Prostate gland (tissue), 2 donors: ENCODE data around the gene ADAMTSL1.

Experiments
- POLR2AphosphoS5 ChIP-seq: sonication (generic); formaldehyde crosslinking; IDR thresholded peaks from one replicate; pipeline ENCODE4 v1.6.1; 2017; ENCODE audit warnings: antibody characterized with exemption
- TF ChIP-seq, protein P1 (sequence below), 4 experiments: fragments of 200-600 bp in 2 of 4; fragments of 450-650 bp in 2 of 4; sonication (generic) in 2 of 4; IDR thresholded peaks; 1 replicate in 3 of 4; 2 replicates in 1 of 4; pipeline ENCODE4 v1.5.1; 2016 to 2019; ENCODE audit warnings: antibody characterized with exemption in 4 of 4, mild to moderate bottlenecking in 2 of 4, moderate library complexity in 2 of 4

DNA sequence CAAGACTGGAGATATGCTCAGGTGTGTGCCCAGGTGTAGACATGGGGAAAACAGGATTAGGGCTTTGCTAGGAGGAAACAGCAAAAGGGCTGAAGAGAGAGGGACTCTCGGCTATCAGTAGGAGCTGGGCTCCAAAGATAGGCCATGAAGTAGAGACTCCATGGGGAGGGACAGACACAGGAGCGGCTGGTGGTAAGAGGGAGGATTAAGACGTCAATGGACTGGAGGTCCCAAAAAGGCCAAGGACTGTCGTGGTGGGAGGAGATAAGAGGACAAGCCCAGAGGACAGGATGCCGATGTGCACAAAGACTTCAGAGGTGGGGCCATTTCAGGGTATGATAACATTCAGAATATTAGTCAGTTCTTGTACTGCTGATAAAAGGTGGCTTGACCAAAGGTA, 466.0 kb downstream of the ADAMTSL1 start:
- TF ChIP-seq, protein P1, sequence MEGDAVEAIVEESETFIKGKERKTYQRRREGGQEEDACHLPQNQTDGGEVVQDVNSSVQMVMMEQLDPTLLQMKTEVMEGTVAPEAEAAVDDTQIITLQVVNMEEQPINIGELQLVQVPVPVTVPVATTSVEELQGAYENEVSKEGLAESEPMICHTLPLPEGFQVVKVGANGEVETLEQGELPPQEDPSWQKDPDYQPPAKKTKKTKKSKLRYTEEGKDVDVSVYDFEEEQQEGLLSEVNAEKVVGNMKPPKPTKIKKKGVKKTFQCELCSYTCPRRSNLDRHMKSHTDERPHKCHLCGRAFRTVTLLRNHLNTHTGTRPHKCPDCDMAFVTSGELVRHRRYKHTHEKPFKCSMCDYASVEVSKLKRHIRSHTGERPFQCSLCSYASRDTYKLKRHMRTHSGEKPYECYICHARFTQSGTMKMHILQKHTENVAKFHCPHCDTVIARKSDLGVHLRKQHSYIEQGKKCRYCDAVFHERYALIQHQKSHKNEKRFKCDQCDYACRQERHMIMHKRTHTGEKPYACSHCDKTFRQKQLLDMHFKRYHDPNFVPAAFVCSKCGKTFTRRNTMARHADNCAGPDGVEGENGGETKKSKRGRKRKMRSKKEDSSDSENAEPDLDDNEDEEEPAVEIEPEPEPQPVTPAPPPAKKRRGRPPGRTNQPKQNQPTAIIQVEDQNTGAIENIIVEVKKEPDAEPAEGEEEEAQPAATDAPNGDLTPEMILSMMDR (IDR thresholded peaks at IDR 0.05), result no peak
- TF ChIP-seq POLR2AphosphoS5, result no peak
